ENCODE data around the gene CDH13.

- TF ChIP-seq CTCF (conservative IDR thresholded peaks at IDR 0.05), result no peak
- no peak for TF ChIP-seq ZFX (IDR thresholded peaks at IDR 0.05)
These were observed 1058.9 kb downstream of the CDH13 start for GRCh38 chr16:83685615-83686165.
